Measurements from ENCODE around the gene EFCAB12.
"Not testable (repeated sequence)": the region's sequence is repeated elsewhere in the genome, so short reads cannot be mapped to it uniquely, and the experiment has no call there.

EFCAB12 gene

GRCh38 chr3:129364811-129365210, 63.6 kb downstream of the EFCAB12 start:
- not testable (repeated sequence) for H3K4me1 Mint-ChIP-seq; H3K4me3 Mint-ChIP-seq; H3K27ac Mint-ChIP-seq (ENCODE audit: low read depth); ATAC-seq (replicated peaks; ENCODE audit: extremely low read depth, poor library complexity, severe bottlenecking); H3K36me3 Mint-ChIP-seq (ENCODE audit: insufficient read depth); H3K27me3 Mint-ChIP-seq; DNase-seq (ENCODE audit: low spot score in 2 of 2); H3K9me3 Mint-ChIP-seq

- DNase-seq (ENCODE audit: low spot score in 2 of 2); ATAC-seq (replicated peaks; ENCODE audit: extremely low read depth, poor library complexity, severe bottlenecking); H3K4me3 Mint-ChIP-seq; H3K36me3 Mint-ChIP-seq (ENCODE audit: insufficient read depth); H3K27me3 Mint-ChIP-seq; H3K9me3 Mint-ChIP-seq; H3K27ac Mint-ChIP-seq (ENCODE audit: low read depth); H3K4me1 Mint-ChIP-seq: not testable (repeated sequence)
Observed at GRCh38 chr3:129363356-129363755, 65.1 kb downstream of the EFCAB12 start.

GRCh38 chr3:129360705-129361460, 67.6 kb downstream of the EFCAB12 start:
- H3K27me3 Mint-ChIP-seq, result peaks cover 10% of the 10 kb centered on the region
- ATAC-seq (replicated peaks; ENCODE audit: extremely low read depth, poor library complexity, severe bottlenecking) (no peak), DNase-seq (ENCODE audit: low spot score in 2 of 2) (no peak)
- H3K27ac Mint-ChIP-seq (ENCODE audit: low read depth), result no peak overlapping the region
- H3K36me3 Mint-ChIP-seq (ENCODE audit: insufficient read depth), result no peaks in the 10 kb centered on the region
- no peaks in the 10 kb centered on the region for H3K4me1 Mint-ChIP-seq
- H3K9me3 Mint-ChIP-seq, result no peaks in the 10 kb centered on the region
- no peak overlapping the region for H3K4me3 Mint-ChIP-seq

GRCh38 chr3:129360171-129360611, 68.2 kb downstream of the EFCAB12 start:
- Mint-ChIP-seq H3K36me3 (ENCODE audit: insufficient read depth) (no peaks in the 10 kb centered on the region), H3K27me3 (peaks cover 10% of the 10 kb centered on the region), H3K4me3 (no peak overlapping the region), H3K9me3 (no peaks in the 10 kb centered on the region), H3K27ac (ENCODE audit: low read depth) (no peak overlapping the region), H3K4me1 (no peaks in the 10 kb centered on the region)
- ATAC-seq (replicated peaks; ENCODE audit: extremely low read depth, poor library complexity, severe bottlenecking), result no peak
- no peak for DNase-seq (ENCODE audit: low spot score in 2 of 2)

GRCh38 chr3:129358772-129359371, 69.6 kb downstream of the EFCAB12 start:
- no peak for ATAC-seq (replicated peaks; ENCODE audit: extremely low read depth, poor library complexity, severe bottlenecking)
- DNase-seq (ENCODE audit: low spot score in 2 of 2), result no peak

GRCh38 chr3:129358177-129358771, 70.2 kb downstream of the EFCAB12 start:
- no peak for ATAC-seq (replicated peaks; ENCODE audit: extremely low read depth, poor library complexity, severe bottlenecking)
- H3K36me3 Mint-ChIP-seq (ENCODE audit: insufficient read depth), result no peaks in the 10 kb centered on the region
- H3K4me3 Mint-ChIP-seq, result no peak overlapping the region
- no peaks in the 10 kb centered on the region for H3K9me3 Mint-ChIP-seq
- H3K27ac Mint-ChIP-seq (ENCODE audit: low read depth), result no peak overlapping the region
- no peak for DNase-seq (ENCODE audit: low spot score in 2 of 2)
- H3K27me3 Mint-ChIP-seq, result peaks cover 10% of the 10 kb centered on the region
- H3K4me1 Mint-ChIP-seq, result no peaks in the 10 kb centered on the region

More at GRCh38 chr3:129358772-129359371, 69.6 kb downstream of the EFCAB12 start:
- H3K36me3 Mint-ChIP-seq (ENCODE audit: insufficient read depth), result no peaks in the 10 kb centered on the region
- H3K4me3 Mint-ChIP-seq, result no peak overlapping the region
- no peak overlapping the region for H3K27ac Mint-ChIP-seq (ENCODE audit: low read depth)
- H3K27me3 Mint-ChIP-seq, result peaks cover 10% of the 10 kb centered on the region
- H3K9me3 Mint-ChIP-seq, result no peaks in the 10 kb centered on the region
- H3K4me1 Mint-ChIP-seq, result no peaks in the 10 kb centered on the region

- DNase-seq (ENCODE audit: low spot score in 2 of 2) (no peak), ATAC-seq (replicated peaks; ENCODE audit: extremely low read depth, poor library complexity, severe bottlenecking) (no peak)
- H3K27me3 Mint-ChIP-seq, result peaks cover 10% of the 10 kb centered on the region
- no peaks in the 10 kb centered on the region for H3K4me1 Mint-ChIP-seq
- H3K9me3 Mint-ChIP-seq, result no peaks in the 10 kb centered on the region
- no peak overlapping the region for H3K4me3 Mint-ChIP-seq
- H3K27ac Mint-ChIP-seq (ENCODE audit: low read depth), result no peak overlapping the region
- H3K36me3 Mint-ChIP-seq (ENCODE audit: insufficient read depth), result no peaks in the 10 kb centered on the region
Observed at GRCh38 chr3:129357616-129358015, 70.8 kb downstream of the EFCAB12 start.

GRCh38 chr3:129356756-129357425, 71.5 kb downstream of the EFCAB12 start:
- H3K27ac Mint-ChIP-seq (ENCODE audit: low read depth), result no peak overlapping the region
- ATAC-seq (replicated peaks; ENCODE audit: extremely low read depth, poor library complexity, severe bottlenecking), result no peak
- no peaks in the 10 kb centered on the region for H3K4me1 Mint-ChIP-seq
- H3K9me3 Mint-ChIP-seq, result no peaks in the 10 kb centered on the region
- no peak for DNase-seq (ENCODE audit: low spot score in 2 of 2)
- H3K27me3 Mint-ChIP-seq, result peaks cover 10% of the 10 kb centered on the region
- H3K4me3 Mint-ChIP-seq, result no peak overlapping the region
- H3K36me3 Mint-ChIP-seq (ENCODE audit: insufficient read depth), result no peaks in the 10 kb centered on the region

- H3K36me3 Mint-ChIP-seq (ENCODE audit: insufficient read depth), result no peaks in the 10 kb centered on the region
- DNase-seq (ENCODE audit: low spot score in 2 of 2) (no peak), ATAC-seq (replicated peaks; ENCODE audit: extremely low read depth, poor library complexity, severe bottlenecking) (no peak)
- peaks cover 10% of the 10 kb centered on the region for H3K27me3 Mint-ChIP-seq
- H3K9me3 Mint-ChIP-seq, result no peaks in the 10 kb centered on the region
- H3K4me1 Mint-ChIP-seq, result no peaks in the 10 kb centered on the region
- H3K4me3 Mint-ChIP-seq, result no peak overlapping the region
- no peak overlapping the region for H3K27ac Mint-ChIP-seq (ENCODE audit: low read depth)
Observed at GRCh38 chr3:129353589-129353941, 74.9 kb downstream of the EFCAB12 start.

- H3K27me3 Mint-ChIP-seq, result peaks cover 8% of the 10 kb centered on the region
- H3K4me1 Mint-ChIP-seq, result no peaks in the 10 kb centered on the region
- no peaks in the 10 kb centered on the region for H3K36me3 Mint-ChIP-seq (ENCODE audit: insufficient read depth)
- no peak overlapping the region for H3K4me3 Mint-ChIP-seq
- DNase-seq (ENCODE audit: low spot score in 2 of 2) (no peak), ATAC-seq (replicated peaks; ENCODE audit: extremely low read depth, poor library complexity, severe bottlenecking) (no peak)
- H3K9me3 Mint-ChIP-seq, result no peaks in the 10 kb centered on the region
- no peak overlapping the region for H3K27ac Mint-ChIP-seq (ENCODE audit: low read depth)
Observed at GRCh38 chr3:129352650-129353588, 75.5 kb downstream of the EFCAB12 start.

GRCh38 chr3:129352045-129352444, 76.4 kb downstream of the EFCAB12 start:
- H3K36me3 Mint-ChIP-seq (ENCODE audit: insufficient read depth), result no peaks in the 10 kb centered on the region
- H3K27ac Mint-ChIP-seq (ENCODE audit: low read depth), result no peak overlapping the region
- H3K4me3 Mint-ChIP-seq, result no peak overlapping the region
- no peaks in the 10 kb centered on the region for H3K4me1 Mint-ChIP-seq
- peaks cover 2% of the 10 kb centered on the region for H3K27me3 Mint-ChIP-seq
- ATAC-seq (replicated peaks; ENCODE audit: extremely low read depth, poor library complexity, severe bottlenecking), result no peak
- DNase-seq (ENCODE audit: low spot score in 2 of 2), result no peak
- no peaks in the 10 kb centered on the region for H3K9me3 Mint-ChIP-seq

Measured in central memory CD8-positive, alpha-beta T cell (primary cell).